ENCODE data around the gene FBXO3.
A peak's percentile ranks its signal among the peaks of the same experiment; 100 is the strongest.
"Not testable (repeated sequence)": the region's sequence is repeated elsewhere in the genome, so short reads cannot be mapped to it uniquely, and the experiment has no call there.

FBXO3 gene

DNA sequence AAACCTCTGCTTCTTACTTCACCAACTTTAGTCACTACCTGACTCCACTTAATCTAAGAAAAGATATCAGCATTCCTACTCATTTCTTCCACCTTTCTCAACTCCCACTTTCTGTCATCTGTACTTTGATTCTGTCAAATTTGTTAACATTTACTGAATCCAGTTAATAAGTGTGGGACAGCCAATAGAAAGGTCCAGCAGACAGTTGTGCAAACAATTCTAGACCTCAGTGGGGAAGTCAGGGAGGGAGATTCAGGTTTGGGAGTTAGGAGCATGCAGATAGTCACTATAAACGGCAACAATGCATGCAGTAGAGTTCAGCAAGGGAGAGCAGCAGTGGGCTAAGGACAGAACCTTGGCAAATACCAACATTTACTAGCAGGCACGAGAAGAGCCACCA, 4.1 kb downstream of the FBXO3 start:
- no peak for DNase-seq

DNA sequence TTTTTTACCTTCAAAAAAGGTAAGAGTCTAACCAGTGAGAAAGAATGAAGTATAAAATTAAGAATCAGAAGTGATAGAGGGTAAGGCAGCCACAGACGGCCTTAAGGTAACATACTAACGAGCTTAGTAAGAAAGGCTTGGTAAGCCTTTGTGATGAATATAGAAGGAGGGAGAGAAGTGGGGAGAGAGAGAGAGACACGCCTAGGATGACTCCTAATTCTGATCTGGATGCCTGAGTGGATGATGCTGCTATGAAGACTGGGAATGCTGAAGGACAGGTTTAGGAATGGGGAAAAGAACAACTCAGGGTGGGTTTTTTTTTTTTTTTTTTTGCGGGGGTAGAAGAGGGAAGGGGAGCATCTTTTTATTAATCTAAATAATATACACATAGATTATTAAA, 4.8 kb downstream of the FBXO3 start:
- DNase-seq: no peak

- no peak for DNase-seq
Measured at GRCh38 chr11:33767624-33768023, 6.7 kb downstream of the FBXO3 start.

GRCh38 chr11:33766085-33766484, 8.2 kb downstream of the FBXO3 start:
- no peak for DNase-seq

GRCh38 chr11:33761471-33761870, 12.8 kb downstream of the FBXO3 start:
- no peak for DNase-seq

- DNase-seq: peak; percentile 60
Measured at GRCh38 chr11:33753304-33753967, 20.9 kb downstream of the FBXO3 start.

GRCh38 chr11:33751878-33752277, 22.4 kb downstream of the FBXO3 start:
- no peak for DNase-seq

DNA sequence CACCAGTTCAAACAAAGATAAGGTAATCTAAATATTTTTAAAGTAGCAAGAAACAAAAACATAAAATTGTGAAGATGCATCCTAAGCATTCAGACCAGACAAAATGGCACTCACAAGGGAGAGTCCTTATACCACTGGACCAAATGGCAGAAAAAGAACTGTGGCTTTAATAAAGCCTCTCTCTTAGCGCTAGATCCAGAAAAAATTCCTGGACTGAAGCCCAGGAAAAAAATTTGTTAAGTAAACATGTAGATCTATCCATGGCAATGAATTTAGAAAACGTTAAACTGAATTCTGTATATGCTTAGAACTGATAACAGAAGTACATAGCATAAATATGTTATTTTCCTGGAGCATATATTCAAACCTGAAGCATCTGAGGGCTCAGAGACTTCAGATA, 26.3 kb downstream of the FBXO3 start:
- no peak for DNase-seq

GRCh38 chr11:33743291-33743690, 31.0 kb downstream of the FBXO3 start:
- no peak for DNase-seq

- peak; percentile 16 for DNase-seq
Measured at GRCh38 chr11:33742249-33742851, 32.0 kb downstream of the FBXO3 start.

DNA sequence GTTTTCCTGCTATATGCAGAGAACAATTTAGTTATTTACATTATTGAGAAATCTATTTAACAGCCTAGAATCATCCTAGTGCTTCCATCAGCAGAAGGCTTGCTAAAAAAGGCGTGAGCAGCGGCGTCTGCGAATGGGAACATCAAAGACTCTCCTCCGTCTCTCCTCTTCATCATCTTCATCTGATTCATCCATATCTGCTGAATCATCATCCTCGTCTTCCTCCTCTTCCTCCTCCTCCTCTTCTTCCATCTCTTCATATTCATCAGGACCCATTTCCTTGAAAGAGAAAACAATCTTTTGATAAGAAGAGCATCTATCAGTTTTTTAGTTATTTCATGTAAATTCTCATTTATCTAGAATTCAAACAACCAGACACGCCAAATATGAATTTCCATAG, 32.5 kb downstream of the FBXO3 start:
- no peak for DNase-seq

DNA sequence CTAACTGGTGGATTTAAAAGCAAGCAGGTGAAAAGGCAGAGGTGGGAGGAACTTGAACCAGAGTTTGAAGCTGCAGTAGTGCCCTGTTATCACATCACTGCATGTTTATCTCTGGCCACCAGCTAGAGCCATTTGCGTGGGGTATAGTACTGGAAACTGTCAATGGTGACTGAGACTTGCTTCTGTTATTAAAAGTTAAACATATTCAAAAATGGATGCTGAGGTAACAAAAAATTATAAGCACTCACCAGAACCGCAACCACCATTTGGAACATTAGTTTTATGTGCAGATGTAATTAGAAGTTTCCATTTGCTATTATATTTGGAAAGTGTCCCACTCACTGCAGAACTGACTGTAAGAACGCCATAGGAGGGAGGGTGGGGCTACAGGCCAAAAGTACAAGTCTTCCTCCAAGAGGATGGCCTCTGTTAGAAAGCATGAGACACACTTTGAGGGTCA, 36.9 kb downstream of the FBXO3 start:
- no peak for DNase-seq

GRCh38 chr11:33736148-33736812, 38.0 kb downstream of the FBXO3 start, which contains the start of gene CD59:
CD59 (minus strand) TSS chr11:33736423; CDS start chr11:33722445, 13,978 bp downstream.
- peak; percentile 92 for DNase-seq

DNA sequence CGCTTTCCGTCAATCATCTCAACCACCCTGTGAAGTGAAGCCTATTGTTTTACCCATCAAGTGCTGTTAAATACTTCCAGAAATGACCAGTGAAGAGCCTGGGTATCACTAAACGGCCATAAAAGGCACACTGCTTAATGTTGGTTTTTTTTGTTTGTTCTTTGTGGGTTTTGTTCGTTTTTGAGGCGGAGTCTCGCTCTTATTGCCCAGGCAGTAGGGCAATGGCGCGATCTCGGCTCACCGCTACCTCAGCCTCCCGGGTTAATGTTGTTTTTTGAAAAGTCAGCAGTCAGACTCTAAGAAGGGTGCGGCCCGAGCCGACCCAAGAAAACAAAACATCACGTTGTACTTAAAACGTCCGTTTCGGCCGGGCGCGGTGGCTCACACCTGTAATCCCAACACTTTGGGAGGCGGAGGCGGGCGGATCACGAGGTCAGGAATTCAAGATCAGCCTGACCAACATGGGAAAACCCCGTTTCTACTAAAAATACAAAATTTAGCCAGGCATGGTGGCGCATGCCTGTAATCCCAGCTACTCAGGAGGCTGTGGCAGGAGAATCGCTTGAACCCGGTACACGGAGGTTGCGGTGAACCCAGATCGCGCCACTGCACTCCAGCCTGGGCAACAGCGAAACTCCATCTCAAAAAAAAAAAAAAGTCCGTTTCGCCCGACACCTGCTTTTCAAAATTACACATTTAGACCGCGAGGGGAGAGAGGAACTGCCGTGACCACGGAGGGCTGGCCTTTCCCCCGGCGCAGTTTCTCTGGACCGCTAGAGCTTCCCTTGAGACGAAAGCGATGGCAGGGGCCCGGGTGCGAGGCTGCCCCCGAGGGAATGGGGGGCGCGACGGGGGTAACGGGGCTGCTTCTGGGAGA, 38.8 kb downstream of the FBXO3 start:
- DNase-seq: peak; percentile 75

DNA sequence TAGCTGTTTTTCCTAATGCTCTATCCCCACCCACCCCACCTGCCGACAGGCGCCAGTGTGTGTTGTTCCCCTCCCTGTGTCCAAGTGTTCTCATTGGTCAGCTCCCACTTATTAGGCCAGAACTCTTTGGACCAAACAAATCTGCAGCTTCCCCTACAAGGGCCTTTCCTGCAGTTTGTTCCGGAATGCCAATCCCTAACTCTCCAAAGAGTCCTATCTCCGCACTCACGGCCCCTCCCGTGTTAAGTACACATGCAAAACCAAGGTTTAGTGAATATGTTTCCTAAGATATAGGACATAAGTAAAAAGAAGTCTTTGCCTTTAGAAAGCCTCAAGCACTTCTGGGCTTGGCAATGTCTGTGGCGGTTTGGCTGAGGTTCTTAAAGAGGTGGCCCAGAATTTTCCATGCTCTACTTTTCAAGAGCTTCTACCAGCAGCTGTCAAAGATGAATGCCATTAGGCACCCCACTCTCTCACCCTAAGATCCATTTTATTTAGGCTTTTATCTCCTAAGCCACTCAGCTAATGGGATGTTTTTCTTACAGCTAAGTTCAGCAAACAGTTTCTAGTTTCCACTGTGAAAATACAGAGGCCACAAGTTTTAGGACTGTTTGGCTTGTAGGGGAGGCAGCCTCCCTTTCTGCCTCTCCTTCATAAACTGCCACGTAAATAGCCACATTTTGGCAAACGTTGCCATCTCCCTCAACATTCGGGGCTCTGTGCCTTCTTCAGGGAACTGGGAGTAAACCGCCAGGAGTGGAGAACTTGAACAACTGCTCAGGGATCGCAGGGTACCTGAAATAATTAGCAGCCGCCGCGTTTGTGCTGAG, 39.7 kb downstream of the FBXO3 start:
- DNase-seq: no peak

DNA sequence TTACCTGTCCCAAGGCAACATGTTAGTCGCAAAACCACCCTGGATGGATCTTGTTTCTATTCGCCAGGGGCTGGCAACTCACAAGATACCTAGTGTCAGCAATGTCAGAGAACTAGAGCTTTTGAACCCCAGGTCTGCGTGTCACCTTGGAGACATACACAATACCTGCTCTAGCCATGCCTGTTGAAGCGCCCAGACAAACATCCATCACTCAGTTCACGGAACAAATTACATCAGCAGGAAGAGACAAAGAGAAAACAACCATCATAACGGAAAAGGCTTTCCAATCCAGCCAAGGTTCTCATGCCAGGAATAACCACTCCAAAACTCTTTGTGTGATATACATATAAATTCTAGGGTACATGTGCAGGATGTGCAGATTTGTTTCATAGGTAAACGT, 40.3 kb downstream of the FBXO3 start:
- no peak for DNase-seq

DNA sequence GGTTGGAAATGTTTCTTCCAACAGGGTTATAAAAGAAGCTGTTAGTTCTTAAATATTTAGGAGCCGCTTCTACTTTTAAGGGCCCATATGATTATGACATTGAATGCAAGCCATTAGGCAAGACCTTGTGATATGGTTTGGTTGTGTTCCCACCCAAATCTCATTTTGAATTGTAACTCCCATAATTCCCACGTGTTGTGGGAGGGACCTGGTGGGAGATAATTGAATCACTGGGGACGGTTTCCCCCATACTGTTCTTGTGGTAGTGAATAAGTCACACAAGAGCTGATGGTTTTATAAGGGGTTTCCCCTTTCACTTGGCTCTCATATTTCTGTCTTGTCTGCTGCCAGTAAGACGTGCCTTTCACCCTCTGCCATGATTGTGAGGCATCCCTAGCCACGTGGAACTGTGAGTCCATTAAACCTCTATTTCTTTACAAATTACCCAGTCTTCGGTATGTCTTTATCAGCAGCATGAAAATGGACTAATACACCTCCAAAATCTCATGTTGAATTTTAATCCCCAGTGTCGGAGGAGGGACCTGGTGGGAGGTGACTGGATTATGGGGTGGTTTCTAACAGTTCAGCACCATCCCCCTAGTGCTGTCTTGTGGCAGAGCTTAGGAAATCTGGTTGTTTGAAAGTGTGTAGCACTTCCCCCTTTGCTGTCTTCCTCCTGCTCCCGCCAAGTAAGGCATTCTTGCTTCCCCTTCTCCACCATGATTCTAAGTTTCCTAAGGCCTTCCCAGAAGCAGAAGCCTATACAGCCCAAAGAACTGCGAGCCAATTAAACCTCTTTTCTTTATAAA, 42.4 kb downstream of the FBXO3 start:
- peak; percentile 76 for DNase-seq

GRCh38 chr11:33730716-33731115, 43.6 kb downstream of the FBXO3 start:
- DNase-seq: no peak

DNA sequence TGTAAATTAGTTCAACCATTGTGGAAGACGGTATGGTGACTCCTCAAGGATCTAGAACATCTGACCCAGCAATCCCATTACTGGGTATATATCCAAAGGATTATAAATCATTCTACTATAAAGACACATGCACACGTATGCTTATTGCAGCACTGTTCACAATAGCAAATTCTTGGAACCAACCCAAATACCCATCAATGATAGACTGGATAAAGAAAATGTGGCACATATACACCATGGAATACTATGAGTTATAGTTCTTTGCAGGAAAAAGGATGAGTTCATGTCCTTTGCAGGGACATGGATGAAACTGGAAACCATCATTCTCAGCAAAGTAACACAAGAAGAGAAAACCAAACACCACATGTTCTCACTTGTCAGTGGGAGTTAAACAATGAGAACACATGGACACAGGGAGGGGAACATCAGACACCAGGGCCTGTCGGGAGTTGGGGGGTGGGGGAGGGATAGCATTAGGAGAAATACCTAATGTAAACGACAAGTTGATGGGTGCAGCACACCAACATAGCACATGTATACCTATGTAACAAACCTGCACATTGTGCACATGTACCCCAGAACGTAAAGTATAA, 45.2 kb downstream of the FBXO3 start:
- not testable (repeated sequence) for DNase-seq

GRCh38 chr11:33727539-33727938, 46.8 kb downstream of the FBXO3 start:
- DNase-seq: not testable (repeated sequence)

- DNase-seq: no peak
Measured at GRCh38 chr11:33725496-33725895, 48.8 kb downstream of the FBXO3 start.
